HL-60 (cell line): Measurements from ENCODE around the gene ZNF664.

Experiments
- DNase-seq, 2 experiments: peaks; one replicate each; pipeline ENCODE4 v3.0.0-alpha.2; 2010 to 2020; ENCODE audit warnings: low read depth in 1 of 2, low spot score in 1 of 2
- H3K27ac ChIP-seq: fragments of 250-450 bp; sonication (Bioruptor Pico); replicated peaks from 2 replicates; pipeline ENCODE4 v1.5.1; 2020; ENCODE audit warnings: mild to moderate bottlenecking, moderate library complexity
- H3K27me3 ChIP-seq: fragments of 250-450 bp; sonication (Bioruptor Pico); 2 replicates; pipeline ENCODE4 v1.5.1; 2021; ENCODE audit warnings: mild to moderate bottlenecking, moderate library complexity; ENCODE audit not compliant: insufficient read depth, poor library complexity, severe bottlenecking
- H3K4me3 ChIP-seq: replicated peaks from 2 replicates; pipeline ENCODE4 v1.5.1; 2011; ENCODE audit warnings: mild to moderate bottlenecking, control low read depth, low read length; ENCODE audit not compliant: insufficient read depth
- CTCF ChIP-seq: IDR thresholded peaks from one replicate; pipeline ENCODE4 v1.5.1; 2011; ENCODE audit warnings: low read length, control low read depth, inconsistent platforms; ENCODE audit not compliant: insufficient read depth
- GABPA ChIP-seq: IDR thresholded peaks from 2 replicates; pipeline ENCODE4 v1.6.1; 2012; ENCODE audit warnings: low read depth
- POLR2AphosphoS5 ChIP-seq: IDR thresholded peaks from 2 replicates; pipeline ENCODE4 v1.6.1; 2012; ENCODE audit warnings: low read depth
- REST ChIP-seq: IDR thresholded peaks from 2 replicates; pipeline ENCODE4 v1.6.1; 2012; ENCODE audit warnings: low read depth; ENCODE audit not compliant: insufficient replicate concordance
- SPI1 ChIP-seq: IDR thresholded peaks from 2 replicates; pipeline ENCODE4 v1.6.1; 2012; ENCODE audit warnings: low read depth, mild to moderate bottlenecking, borderline replicate concordance

ZNF664 gene

GRCh38 chr12:124026755-124027745 lies 54.0 kb downstream of the ZNF664 start:
- Histone ChIP-seq H3K27ac (no peak overlapping the region), H3K27me3 (no peaks in the 10 kb centered on the region), H3K4me3 (no peak overlapping the region)
- no peak for DNase-seq
- TF ChIP-seq POLR2AphosphoS5 = no peak
- TF ChIP-seq GABPA = no peak
- no peak for TF ChIP-seq REST
- no peak for TF ChIP-seq CTCF
- no peak; the same call in 1 of the 2 replicates for TF ChIP-seq SPI1

- no peak overlapping the region for H3K4me3 ChIP-seq
- DNase-seq = no peak
- H3K27me3 ChIP-seq = no peaks in the 10 kb centered on the region
- TF ChIP-seq GABPA = no peak
- no peak for TF ChIP-seq POLR2AphosphoS5
- TF ChIP-seq SPI1 = no peak
- no peak for TF ChIP-seq REST
- no peak for TF ChIP-seq CTCF
- H3K27ac ChIP-seq = no peak overlapping the region
These were observed 54.9 kb downstream of the ZNF664 start for GRCh38 chr12:124027753-124028554.

GRCh38 chr12:124028555-124028925 lies 55.5 kb downstream of the ZNF664 start:
- TF ChIP-seq SPI1 (no peak), REST (no peak), POLR2AphosphoS5 (no peak), CTCF (no peak), GABPA (no peak)
- Histone ChIP-seq H3K27ac (no peak overlapping the region), H3K27me3 (no peaks in the 10 kb centered on the region), H3K4me3 (no peak overlapping the region)
- DNase-seq = no peak
